ENCODE measurements around the gene CMC2.

GRCh38 chr16:80976946-80977345 is 29.7 kb downstream of the CMC2 start:
- TF ChIP-seq EZH2 (IDR thresholded peaks at IDR 0.05; ENCODE audit: insufficient read depth, low read length) (no peak), CTCF (IDR thresholded peaks at IDR 0.05; ENCODE audit: insufficient read depth, low read depth, low read length) (no peak)
